OCI-LY7 (cell line): ENCODE results near the gene NKX6-2. TPM values are rescaled to one million over a fixed set of nuclear protein-coding genes. Genes with fewer than 3 reads are reported as not detected.

Experiments
- BruUV-seq: library from RNA; stranded (reverse); fragments of 400-500 nt; replicated peaks from 2 replicates; lab custom pipeline; 2021; lab: Mats Ljungman, UMichigan
- CTCF ChIA-PET: fragments of 300-600 bp; sonication (Branson Sonifier 250); formaldehyde crosslinking; loops from one replicate; lab custom pipeline; 2022; ENCODE audit warnings: antibody characterized with exemption; ENCODE audit not compliant: unreplicated experiment; lab: Charles Lee
- POLR2A ChIA-PET: fragments of 300-600 bp; sonication (Branson Sonifier 250); formaldehyde crosslinking; loops from one replicate; lab custom pipeline; 2022; ENCODE audit warnings: antibody characterized with exemption; lab: Charles Lee
- DNase-seq: peaks from one replicate; pipeline ENCODE4 v3.0.0-alpha.2; 2015; ENCODE audit warnings: low spot score
- H2AFZ ChIP-seq: fragments of 200-600 bp; sonication (generic), shearing (Covaris generic); 2 replicates; pipeline ENCODE4 v1.6.1; 2014; ENCODE audit warnings: mild to moderate bottlenecking, antibody characterized with exemption, low read length, moderate library complexity
- H3K27ac ChIP-seq: fragments of 200-600 bp; sonication (generic); 2 replicates; pipeline ENCODE4 v1.5.1; 2014; ENCODE audit warnings: mixed run types, low read depth, mild to moderate bottlenecking, moderate library complexity, low read length, inconsistent platforms; ENCODE audit not compliant: poor library complexity, severe bottlenecking
- H3K36me3 ChIP-seq: fragments of 200-600 bp; sonication (generic); 2 replicates; pipeline ENCODE4 v1.6.1; 2014; ENCODE audit warnings: mild to moderate bottlenecking, antibody characterized with exemption, low read length, moderate library complexity, mixed read lengths; ENCODE audit not compliant: insufficient read depth
- H3K4me1 ChIP-seq: fragments of 200-600 bp; sonication (generic); 2 replicates; pipeline ENCODE4 v1.5.1; 2014; ENCODE audit warnings: mild to moderate bottlenecking, low read length; ENCODE audit not compliant: insufficient read depth, poor library complexity, severe bottlenecking
- H3K4me2 ChIP-seq: fragments of 200-600 bp; sonication (generic); 2 replicates; pipeline ENCODE4 v1.6.1; 2014; ENCODE audit warnings: mild to moderate bottlenecking, low read length
- H3K4me3 ChIP-seq: fragments of 200-600 bp; sonication (generic); 2 replicates; pipeline ENCODE4 v1.5.1; 2014; ENCODE audit warnings: mild to moderate bottlenecking, low read depth, low read length; ENCODE audit not compliant: poor library complexity, severe bottlenecking
- H3K79me2 ChIP-seq: fragments of 200-600 bp; sonication (generic); 2 replicates; pipeline ENCODE4 v1.6.1; 2016; ENCODE audit warnings: low read depth, mild to moderate bottlenecking, low read length, moderate library complexity, mixed read lengths; ENCODE audit not compliant: insufficient read depth
- H3K9me2 ChIP-seq: fragments of 200-600 bp; sonication (generic); 2 replicates; pipeline ENCODE4 v1.6.1; 2016; ENCODE audit warnings: mild to moderate bottlenecking, low read length, mixed read lengths; ENCODE audit not compliant: insufficient read depth
- H3K9me3 ChIP-seq: fragments of 200-600 bp; sonication (generic); 2 replicates; pipeline ENCODE4 v1.6.1; 2014; ENCODE audit warnings: mild to moderate bottlenecking, mixed run types, low read length, mixed read lengths
- H4K20me1 ChIP-seq: fragments of 200-600 bp; sonication (generic); 2 replicates; pipeline ENCODE4 v1.6.1; 2014; ENCODE audit warnings: mild to moderate bottlenecking, antibody characterized with exemption, low read length, moderate library complexity, mixed read lengths; ENCODE audit not compliant: insufficient read depth
- EZH2phosphoT487 ChIP-seq: fragments of 200-600 bp; sonication (generic); IDR thresholded peaks from 2 replicates; pipeline ENCODE4 v1.6.1; 2018; ENCODE audit warnings: low read depth, borderline replicate concordance, mild to moderate bottlenecking, mixed run types, antibody characterized with exemption, low read length, moderate library complexity, mixed read lengths
- intact Hi-C: fragments of 100-400 bp; cut with micrococcal nuclease; formaldehyde crosslinking; loops from one replicate; pipeline ENCODE4 v1.10.0; 2022; ENCODE audit not compliant: unreplicated experiment
- total RNA-seq, 2 experiments: library from RNA; depleted of rRNA in 1 of 2; stranded (reverse); fragments of >200 nt in 1 of 2; shearing (Covaris generic) in 1 of 2; gene quantifications; 2 replicates each; pipeline ENCODE4 v1.2.3, GENCODE V29; 2014 to 2022
- TF ChIP-seq, protein P1 (sequence below): fragments of 200-600 bp; sonication (generic); conservative IDR thresholded peaks from 2 replicates; pipeline ENCODE4 v1.5.1; 2014; ENCODE audit warnings: mild to moderate bottlenecking, antibody characterized with exemption, low read length, moderate library complexity, mixed read lengths

Gene NKX6-2
- total RNA-seq, 2 experiments from 2014 or later = not detected

DNA sequence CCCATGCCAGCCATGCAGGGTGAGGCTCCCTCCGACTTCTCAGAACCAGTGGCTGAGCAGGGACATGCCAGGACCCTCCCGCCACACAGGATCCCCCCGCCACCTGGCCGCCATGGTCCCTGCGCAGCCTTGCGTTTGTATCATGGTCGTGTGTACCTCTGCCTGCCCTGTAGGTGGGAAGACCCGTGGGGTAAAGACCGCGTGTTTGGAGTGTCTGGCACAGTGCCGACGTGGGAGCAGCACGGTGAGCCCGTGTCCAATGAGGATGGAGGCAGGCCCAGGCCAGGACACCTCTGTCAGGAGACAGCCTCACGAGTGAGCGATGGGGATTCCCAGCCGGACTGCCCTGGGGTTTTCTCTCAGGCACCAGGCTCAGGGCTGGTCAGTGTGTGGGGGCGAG, 31.9 kb downstream of the NKX6-2 start:
- Histone ChIP-seq H3K9me3 (no peaks in the 10 kb centered on the region), H2AFZ (no peak overlapping the region), H3K4me2 (no peak overlapping the region), H3K4me3 (no peak overlapping the region), H3K9me2 (no peaks in the 10 kb centered on the region), H3K79me2 (no peaks in the 10 kb centered on the region), H3K27ac (no peak overlapping the region), H4K20me1 (no peaks in the 10 kb centered on the region), H3K36me3 (no peaks in the 10 kb centered on the region), H3K4me1 (no peaks in the 10 kb centered on the region)
- intact Hi-C loops = no loop called here
- no peak for TF ChIP-seq EZH2phosphoT487
- TF ChIP-seq, protein P1, sequence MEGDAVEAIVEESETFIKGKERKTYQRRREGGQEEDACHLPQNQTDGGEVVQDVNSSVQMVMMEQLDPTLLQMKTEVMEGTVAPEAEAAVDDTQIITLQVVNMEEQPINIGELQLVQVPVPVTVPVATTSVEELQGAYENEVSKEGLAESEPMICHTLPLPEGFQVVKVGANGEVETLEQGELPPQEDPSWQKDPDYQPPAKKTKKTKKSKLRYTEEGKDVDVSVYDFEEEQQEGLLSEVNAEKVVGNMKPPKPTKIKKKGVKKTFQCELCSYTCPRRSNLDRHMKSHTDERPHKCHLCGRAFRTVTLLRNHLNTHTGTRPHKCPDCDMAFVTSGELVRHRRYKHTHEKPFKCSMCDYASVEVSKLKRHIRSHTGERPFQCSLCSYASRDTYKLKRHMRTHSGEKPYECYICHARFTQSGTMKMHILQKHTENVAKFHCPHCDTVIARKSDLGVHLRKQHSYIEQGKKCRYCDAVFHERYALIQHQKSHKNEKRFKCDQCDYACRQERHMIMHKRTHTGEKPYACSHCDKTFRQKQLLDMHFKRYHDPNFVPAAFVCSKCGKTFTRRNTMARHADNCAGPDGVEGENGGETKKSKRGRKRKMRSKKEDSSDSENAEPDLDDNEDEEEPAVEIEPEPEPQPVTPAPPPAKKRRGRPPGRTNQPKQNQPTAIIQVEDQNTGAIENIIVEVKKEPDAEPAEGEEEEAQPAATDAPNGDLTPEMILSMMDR = no peak
- BruUV-seq = no TSS peak
- CTCF ChIA-PET = no interaction called here
- DNase-seq = no peak
- POLR2A ChIA-PET = no interaction called here

DNA sequence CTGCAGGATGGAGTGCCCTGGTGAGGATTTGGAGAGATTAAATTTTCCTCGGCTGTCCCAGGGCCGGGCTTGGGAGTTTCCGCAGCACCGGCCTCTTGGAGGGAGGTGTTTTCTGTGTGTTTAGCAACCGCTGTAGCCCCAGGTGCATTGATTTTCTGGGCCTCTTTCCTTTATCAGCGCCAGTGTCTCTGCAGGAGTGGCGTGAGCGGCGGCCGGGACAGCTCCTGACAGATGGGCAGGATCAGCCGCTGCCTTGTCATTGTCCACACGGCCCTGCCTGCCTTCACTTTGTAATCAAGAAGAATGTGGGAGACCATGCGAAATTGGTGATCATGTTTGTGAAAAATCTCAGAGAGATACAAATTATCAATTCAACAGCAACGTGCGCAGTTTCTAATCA, 32.4 kb downstream of the NKX6-2 start:
- intact Hi-C loops = no loop called here
- CTCF ChIA-PET = no interaction called here
- H3K4me3 ChIP-seq = no peak overlapping the region
- no peak for TF ChIP-seq EZH2phosphoT487
- TF ChIP-seq, protein P1 = no peak
- H3K4me2 ChIP-seq = no peak overlapping the region
- H2AFZ ChIP-seq = no peak overlapping the region
- no peaks in the 10 kb centered on the region for H3K79me2 ChIP-seq
- no peaks in the 10 kb centered on the region for H4K20me1 ChIP-seq
- no peak overlapping the region for H3K27ac ChIP-seq
- H3K9me3 ChIP-seq = no peaks in the 10 kb centered on the region
- no peaks in the 10 kb centered on the region for H3K36me3 ChIP-seq
- no peaks in the 10 kb centered on the region for H3K4me1 ChIP-seq
- DNase-seq = no peak
- no peaks in the 10 kb centered on the region for H3K9me2 ChIP-seq
- no TSS peak for BruUV-seq
- POLR2A ChIA-PET = no interaction called here

DNA sequence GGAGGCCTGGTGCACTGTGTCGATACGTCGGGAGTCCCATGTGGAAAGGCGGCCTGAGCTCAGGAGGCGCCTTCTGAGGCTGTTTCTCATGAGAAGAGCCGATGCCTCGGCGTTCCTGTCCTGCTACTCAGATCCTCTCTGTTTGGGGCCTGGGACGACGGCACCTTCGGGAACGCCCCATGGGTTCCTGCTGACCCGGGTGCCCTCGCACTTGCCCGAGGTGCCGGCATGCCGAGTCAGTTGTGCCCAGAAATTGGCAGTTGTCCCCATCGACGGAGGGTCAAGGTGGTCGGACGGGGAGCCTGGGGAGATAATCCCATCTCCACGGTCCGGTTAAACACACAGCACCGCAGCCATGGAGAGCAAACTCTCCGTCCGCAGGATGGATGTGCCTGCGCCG, 33.0 kb downstream of the NKX6-2 start:
- H3K36me3 ChIP-seq = no peaks in the 10 kb centered on the region
- H2AFZ ChIP-seq = no peak overlapping the region
- no peaks in the 10 kb centered on the region for H3K79me2 ChIP-seq
- no TSS peak for BruUV-seq
- H3K27ac ChIP-seq = no peak overlapping the region
- no peak overlapping the region for H3K4me2 ChIP-seq
- TF ChIP-seq EZH2phosphoT487 = no peak
- TF ChIP-seq, protein P1 = no peak
- H3K9me3 ChIP-seq = no peaks in the 10 kb centered on the region
- no peaks in the 10 kb centered on the region for H4K20me1 ChIP-seq
- no peak for DNase-seq
- no peaks in the 10 kb centered on the region for H3K9me2 ChIP-seq
- H3K4me1 ChIP-seq = no peaks in the 10 kb centered on the region
- ChIA-PET CTCF (interaction anchor here (0.6 kb wide), 1 partner anchor 124 kb away, joined by 3 read pairs; no protein-coding TSS in a partner anchor), POLR2A (no interaction called here)
- intact Hi-C loops = no loop called here
- no peak overlapping the region for H3K4me3 ChIP-seq
